ENCODE data around the gene GPR161. TPM values are rescaled to one million over a fixed set of nuclear protein-coding genes. Genes with fewer than 3 reads are reported as not detected.

Gene GPR161
- total RNA-seq, 1 experiment from 2014 or later, result 6.6 TPM

DNA sequence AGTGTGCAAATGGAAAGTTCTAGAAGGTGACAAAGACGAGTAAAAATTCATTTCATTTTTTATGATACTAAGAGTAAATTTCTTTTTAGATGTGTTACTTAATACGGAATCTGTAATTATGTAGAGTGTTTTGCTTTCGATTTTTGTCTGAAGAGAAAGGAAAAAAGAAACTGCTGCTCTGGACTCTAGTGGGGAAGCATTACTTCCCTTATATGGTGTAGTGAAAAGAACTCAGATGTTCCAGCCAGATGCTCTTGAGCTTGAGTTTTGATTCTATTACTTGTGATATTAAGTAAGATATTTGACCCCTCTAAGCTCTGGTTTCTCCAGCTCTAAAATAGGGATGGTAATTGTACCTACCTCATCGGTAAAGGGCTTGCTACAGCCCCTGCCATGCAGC, 12.2 kb upstream of the GPR161 start:
- intact Hi-C loops (cut with micrococcal nuclease), result no loop called here
- ChIA-PET CTCF (no interaction called here), POLR2A (no interaction called here)
- H3K4me3 Mint-ChIP-seq (ENCODE audit: unreplicated experiment), result no peak overlapping the region
- peaks cover 3% of the 10 kb centered on the region for H3K9me3 Mint-ChIP-seq (ENCODE audit: unreplicated experiment)
- TF ChIP-seq, protein P1, sequence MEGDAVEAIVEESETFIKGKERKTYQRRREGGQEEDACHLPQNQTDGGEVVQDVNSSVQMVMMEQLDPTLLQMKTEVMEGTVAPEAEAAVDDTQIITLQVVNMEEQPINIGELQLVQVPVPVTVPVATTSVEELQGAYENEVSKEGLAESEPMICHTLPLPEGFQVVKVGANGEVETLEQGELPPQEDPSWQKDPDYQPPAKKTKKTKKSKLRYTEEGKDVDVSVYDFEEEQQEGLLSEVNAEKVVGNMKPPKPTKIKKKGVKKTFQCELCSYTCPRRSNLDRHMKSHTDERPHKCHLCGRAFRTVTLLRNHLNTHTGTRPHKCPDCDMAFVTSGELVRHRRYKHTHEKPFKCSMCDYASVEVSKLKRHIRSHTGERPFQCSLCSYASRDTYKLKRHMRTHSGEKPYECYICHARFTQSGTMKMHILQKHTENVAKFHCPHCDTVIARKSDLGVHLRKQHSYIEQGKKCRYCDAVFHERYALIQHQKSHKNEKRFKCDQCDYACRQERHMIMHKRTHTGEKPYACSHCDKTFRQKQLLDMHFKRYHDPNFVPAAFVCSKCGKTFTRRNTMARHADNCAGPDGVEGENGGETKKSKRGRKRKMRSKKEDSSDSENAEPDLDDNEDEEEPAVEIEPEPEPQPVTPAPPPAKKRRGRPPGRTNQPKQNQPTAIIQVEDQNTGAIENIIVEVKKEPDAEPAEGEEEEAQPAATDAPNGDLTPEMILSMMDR (IDR thresholded peaks at IDR 0.05; ENCODE audit: unreplicated experiment), result no peak
- H3K4me1 Mint-ChIP-seq (ENCODE audit: insufficient read depth, unreplicated experiment), result peaks cover 5% of the 10 kb centered on the region
- BruUV-seq (replicated peaks), result no TSS peak
- H3K27me3 Mint-ChIP-seq (ENCODE audit: insufficient read depth, unreplicated experiment), result no peaks in the 10 kb centered on the region
- H3K36me3 Mint-ChIP-seq (ENCODE audit: insufficient read depth, unreplicated experiment), result no peaks in the 10 kb centered on the region
- no peak for DNase-seq (ENCODE audit: unreplicated experiment)
- no peak overlapping the region for H3K27ac Mint-ChIP-seq (ENCODE audit: low read depth, unreplicated experiment)

- no peak for DNase-seq (ENCODE audit: unreplicated experiment)
- Mint-ChIP-seq H3K9me3 (ENCODE audit: unreplicated experiment) (no peaks in the 10 kb centered on the region), H3K27ac (ENCODE audit: low read depth, unreplicated experiment) (no peak overlapping the region), H3K4me3 (ENCODE audit: unreplicated experiment) (no peak overlapping the region), H3K27me3 (ENCODE audit: insufficient read depth, unreplicated experiment) (no peaks in the 10 kb centered on the region), H3K36me3 (ENCODE audit: insufficient read depth, unreplicated experiment) (no peaks in the 10 kb centered on the region), H3K4me1 (ENCODE audit: insufficient read depth, unreplicated experiment) (peaks cover 5% of the 10 kb centered on the region)
- no TSS peak for BruUV-seq (replicated peaks)
- ChIA-PET POLR2A (interaction anchor here (0.6 to 1.3 kb wide), 2 partner anchors 8 to 36 kb away, joined by 3 read pairs; no protein-coding TSS in a partner anchor), CTCF (interaction anchor here (0.6 to 4.5 kb wide), 18 partner anchors 9 to 196 kb away, joined by 3 to 64 read pairs (median 5); no protein-coding TSS in a partner anchor)
- intact Hi-C loops (cut with micrococcal nuclease), result no loop called here
- TF ChIP-seq, protein P1 (IDR thresholded peaks at IDR 0.05; ENCODE audit: unreplicated experiment), result no peak
Measured at GRCh38 chr1:168146626-168147025, 9.9 kb upstream of the GPR161 start.

- BruUV-seq (replicated peaks), result no TSS peak
- no peak for DNase-seq (ENCODE audit: unreplicated experiment)
- CTCF ChIA-PET, result interaction anchor here (0.6 to 4.5 kb wide), 31 partner anchors 7 to 575 kb away, joined by 3 to 64 read pairs (median 6); partner anchors contain the start of gene GPR161
- TF ChIP-seq, protein P1 (IDR thresholded peaks at IDR 0.05; ENCODE audit: unreplicated experiment), result no peak
- H3K4me1 Mint-ChIP-seq (ENCODE audit: insufficient read depth, unreplicated experiment), result peaks cover 5% of the 10 kb centered on the region
- POLR2A ChIA-PET, result interaction anchor here (0.6 to 1.0 kb wide), 2 partner anchors 10 to 36 kb away, joined by 3 read pairs; partner anchors contain the start of gene GPR161
- H3K9me3 Mint-ChIP-seq (ENCODE audit: unreplicated experiment), result no peaks in the 10 kb centered on the region
- H3K27ac Mint-ChIP-seq (ENCODE audit: low read depth, unreplicated experiment), result no peak overlapping the region
- H3K4me3 Mint-ChIP-seq (ENCODE audit: unreplicated experiment), result no peak overlapping the region
- intact Hi-C loops (cut with micrococcal nuclease), result no loop called here
- H3K36me3 Mint-ChIP-seq (ENCODE audit: insufficient read depth, unreplicated experiment), result no peaks in the 10 kb centered on the region
- no peaks in the 10 kb centered on the region for H3K27me3 Mint-ChIP-seq (ENCODE audit: insufficient read depth, unreplicated experiment)
Measured at GRCh38 chr1:168146160-168146539, 9.4 kb upstream of the GPR161 start.

DNA sequence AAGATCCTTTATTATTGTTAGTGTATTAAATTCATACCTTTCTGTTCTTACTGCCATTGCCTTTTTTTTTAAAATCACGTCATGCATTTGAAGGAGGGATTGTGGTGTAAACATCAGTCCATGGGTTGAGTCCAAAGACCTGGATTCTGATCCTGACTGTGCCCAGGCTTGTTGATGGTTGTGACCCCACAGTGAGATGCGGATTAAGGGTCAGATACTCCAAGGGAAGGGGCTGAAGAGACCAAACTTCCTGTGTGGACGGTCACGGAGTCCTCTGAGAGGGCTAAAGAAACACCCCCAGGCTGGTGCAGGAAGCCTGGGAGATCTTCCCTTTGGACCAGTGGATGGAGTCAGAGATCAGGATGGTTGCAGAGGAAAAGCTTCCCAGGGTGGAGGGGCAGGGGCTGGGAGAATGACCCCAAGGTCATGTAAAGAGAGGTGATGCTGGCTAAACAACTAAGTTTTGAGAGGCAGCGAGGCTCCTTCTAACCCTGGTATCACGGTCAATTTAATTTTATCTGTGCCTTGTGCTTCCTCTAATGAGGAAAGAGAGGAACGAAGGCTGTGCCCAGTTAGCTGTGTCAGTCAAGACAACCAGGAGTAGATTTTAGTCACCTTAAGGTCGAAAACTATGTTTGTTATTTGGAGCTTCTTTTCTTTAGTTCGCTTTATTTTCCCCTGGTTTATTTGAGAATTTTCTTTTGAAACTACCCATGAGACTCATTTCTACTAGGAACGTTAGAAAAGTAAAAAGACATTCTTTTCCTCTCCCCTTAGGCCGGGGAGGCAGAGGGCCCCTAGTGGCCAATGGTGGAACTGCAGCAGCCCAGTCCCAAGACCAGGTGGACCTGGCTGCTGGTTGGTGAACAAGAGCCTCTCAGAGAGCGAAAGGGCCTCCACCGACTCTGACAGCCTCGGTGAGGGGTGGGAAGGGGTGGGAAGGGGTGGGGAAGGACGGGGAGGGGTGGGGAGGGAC, 8.7 kb upstream of the GPR161 start:
- BruUV-seq (replicated peaks), result no TSS peak
- peak; percentile 90 for DNase-seq (ENCODE audit: unreplicated experiment)
- intact Hi-C loops (cut with micrococcal nuclease), result loop anchor here (1.0 to 2.0 kb wide), 2 partner anchors 52 to 61 kb away; no protein-coding TSS in a partner anchor
- H3K27ac Mint-ChIP-seq (ENCODE audit: low read depth, unreplicated experiment), result no peak overlapping the region
- ChIA-PET POLR2A (interaction anchor here (1.0 to 1.2 kb wide), 2 partner anchors 9 to 24 kb away, joined by 3 read pairs; partner anchors contain the start of gene GPR161), CTCF (interaction anchor here (0.6 to 4.5 kb wide), 43 partner anchors 8 to 943 kb away, joined by 3 to 64 read pairs (median 5); partner anchors contain the start of genes GPR161 and TIPRL)
- H3K9me3 Mint-ChIP-seq (ENCODE audit: unreplicated experiment), result no peaks in the 10 kb centered on the region
- no peaks in the 10 kb centered on the region for H3K36me3 Mint-ChIP-seq (ENCODE audit: insufficient read depth, unreplicated experiment)
- H3K4me3 Mint-ChIP-seq (ENCODE audit: unreplicated experiment), result no peak overlapping the region
- TF ChIP-seq, protein P1 (IDR thresholded peaks at IDR 0.05; ENCODE audit: unreplicated experiment), result peak; percentile 96
- peaks cover 5% of the 10 kb centered on the region for H3K4me1 Mint-ChIP-seq (ENCODE audit: insufficient read depth, unreplicated experiment)
- H3K27me3 Mint-ChIP-seq (ENCODE audit: insufficient read depth, unreplicated experiment), result no peaks in the 10 kb centered on the region

Measured in MCF 10A (cell line).